C4-2B (cell line): Measurements from ENCODE around the gene KLK1.

ENCODE experiments used
- CTCF ChIP-seq: fragments of 450-650 bp; conservative IDR thresholded peaks from 2 replicates; pipeline ENCODE4 v1.5.1; 2017; ENCODE audit warnings: mild to moderate bottlenecking
- ZFX ChIP-seq: fragments of 450-650 bp; IDR thresholded peaks from 2 replicates; pipeline ENCODE4 v1.6.1; 2017

- TF ChIP-seq CTCF (no peak), ZFX (no peak)
These were observed 3.1 kb upstream of the KLK1 start for GRCh38 chr19:50826492-50827240.
